ENCODE data around the gene MST1R. TPM values are rescaled to one million over a fixed set of nuclear protein-coding genes. Genes with fewer than 3 reads are reported as not detected.

MST1R gene
- total RNA-seq = 1 to 10 TPM; 3.0 to 3.4 TPM

DNA sequence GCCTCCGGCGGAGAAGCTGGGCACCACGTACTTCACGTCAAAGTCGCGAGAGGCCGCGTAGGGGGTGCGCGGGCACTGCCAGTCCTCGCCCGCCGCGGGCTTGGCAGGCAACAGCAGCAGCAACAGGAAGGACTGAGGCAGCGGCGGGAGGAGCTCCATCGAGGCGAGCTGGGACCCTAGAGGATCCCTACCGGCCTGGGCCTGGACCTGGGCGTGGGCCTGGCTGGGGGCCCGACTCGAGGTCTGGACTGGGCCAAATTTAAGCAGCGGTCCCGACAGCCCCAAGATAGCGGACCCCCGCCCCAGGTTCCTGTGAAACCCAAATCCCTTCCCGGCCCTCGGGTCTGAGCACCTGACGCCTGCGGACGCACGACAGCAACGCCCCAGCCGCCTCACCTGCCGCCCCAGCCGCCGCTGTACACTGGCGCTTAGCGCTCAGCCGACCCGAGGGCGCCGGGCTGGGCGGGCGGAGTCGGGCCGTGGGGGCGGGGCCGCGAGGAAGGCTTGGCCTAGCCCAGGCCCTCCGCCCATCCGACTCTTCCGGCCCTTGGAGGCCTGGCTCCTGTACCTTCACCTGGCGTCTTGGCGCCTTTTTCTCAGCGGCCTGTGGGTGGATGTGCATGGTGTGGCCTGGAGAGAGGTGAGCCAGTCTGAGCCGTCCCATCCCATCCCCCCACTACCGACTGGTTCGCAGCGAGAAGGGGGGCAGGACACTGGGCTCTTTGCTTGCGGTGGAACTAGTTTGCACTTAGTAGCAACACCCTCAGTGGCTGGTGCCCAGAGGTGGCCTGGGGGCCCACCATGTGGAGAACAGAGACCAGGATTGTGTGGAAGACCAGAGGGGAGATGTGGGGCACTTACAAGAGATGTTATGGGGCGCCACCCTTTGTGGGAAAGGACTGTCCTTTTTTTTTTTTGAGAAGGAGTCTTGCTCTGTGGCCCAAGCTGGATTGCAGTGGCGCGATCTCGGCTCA is at the start of gene MST1R:
Gene MST1R (minus strand): TSS at position 423 of the 974 bp plus-strand sequence. CDS start 264 bp downstream, at position 159.

DNA sequence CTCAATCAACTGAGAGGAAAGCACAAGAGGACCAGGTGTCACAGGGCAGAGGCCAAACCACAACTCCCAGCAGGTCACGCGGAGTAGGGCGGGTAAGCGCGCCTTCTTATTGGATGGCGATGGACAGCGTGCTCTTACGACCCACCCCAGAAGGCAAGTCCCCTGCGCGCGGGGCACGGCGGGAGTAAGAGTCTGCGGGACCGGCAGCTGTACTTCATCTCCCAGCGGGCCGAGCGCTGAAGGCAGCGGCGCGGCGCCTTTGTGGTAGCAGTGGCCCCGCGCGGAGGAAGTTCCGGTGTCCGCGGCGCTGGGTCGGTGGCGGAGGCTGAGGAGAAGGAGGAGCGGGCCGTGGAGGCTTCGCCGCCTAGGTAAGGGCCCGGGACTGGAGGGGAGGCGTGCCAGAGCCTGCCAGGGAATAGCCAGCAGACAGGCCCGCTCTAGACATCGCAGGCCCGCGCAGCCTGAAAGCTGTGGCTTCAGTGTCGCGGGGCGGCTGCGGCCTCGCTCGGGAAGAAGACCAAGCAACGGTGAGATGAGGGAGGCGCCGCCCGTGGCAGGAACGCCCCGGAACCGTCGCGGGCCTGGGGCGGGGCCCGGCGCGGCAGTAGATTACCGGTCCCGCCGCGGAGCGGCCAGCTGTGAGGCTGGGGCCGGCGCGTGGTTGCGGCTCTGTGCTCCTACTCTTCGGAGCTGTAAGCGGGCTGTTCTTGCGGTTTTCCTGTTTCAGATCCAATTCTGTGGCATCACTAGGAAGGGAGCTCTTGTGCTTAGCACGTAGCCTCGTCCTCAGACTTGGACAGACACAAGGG is 36.4 kb upstream of the MST1R start, which contains the start of gene RBM6:
Gene RBM6 (plus strand): TSS at position 293 of the 809 bp plus-strand sequence. CDS start 22,492 bp downstream, outside the sequence.

DNA sequence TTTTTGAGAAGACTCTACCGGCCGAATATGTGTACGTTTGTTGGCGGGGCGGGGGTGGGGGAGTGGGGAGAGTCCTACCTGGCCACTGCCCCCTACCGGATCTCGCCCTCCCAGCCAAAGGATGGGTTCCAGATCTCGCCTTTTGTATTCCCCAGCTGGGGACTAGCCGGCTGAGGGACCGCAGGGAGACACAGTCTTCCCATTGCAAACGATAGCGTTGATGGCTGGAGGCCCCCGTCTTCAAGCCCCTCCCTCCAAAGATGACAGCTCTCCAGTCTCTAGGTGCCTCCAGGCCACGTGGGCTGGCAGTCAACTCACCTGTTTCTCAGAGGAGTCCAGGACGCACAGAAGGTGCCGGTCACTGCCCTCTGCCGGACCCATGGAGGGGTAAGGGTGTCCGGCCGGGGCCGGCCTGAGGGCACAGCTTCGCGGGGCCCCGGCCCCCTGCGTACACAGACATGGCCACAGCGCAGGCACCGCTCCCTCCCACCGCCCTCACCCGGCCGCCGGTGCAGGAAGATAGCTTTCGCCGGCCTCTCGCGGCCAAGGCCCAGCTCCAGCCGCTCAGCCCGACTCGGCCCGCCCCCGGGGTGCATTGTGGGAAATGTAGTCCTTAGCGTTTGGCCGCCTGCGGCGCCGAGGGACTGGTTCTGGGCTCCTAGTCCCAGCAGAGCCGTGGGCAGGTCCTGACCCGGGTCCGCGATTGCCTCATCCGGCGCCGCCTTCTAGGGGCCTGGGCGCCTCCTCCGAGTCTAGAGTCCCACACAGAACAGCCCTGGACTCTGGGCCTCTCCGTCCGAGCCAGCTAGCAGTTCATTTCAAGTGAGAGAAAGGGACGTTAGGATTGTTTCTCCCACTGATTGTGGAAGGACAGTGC is 25.9 kb upstream of the MST1R start, which contains the start of gene MON1A:
Gene MON1A (minus strand): TSS at position 521 of the 877 bp plus-strand sequence. CDS start 16,465 bp downstream, outside the sequence.

DNA sequence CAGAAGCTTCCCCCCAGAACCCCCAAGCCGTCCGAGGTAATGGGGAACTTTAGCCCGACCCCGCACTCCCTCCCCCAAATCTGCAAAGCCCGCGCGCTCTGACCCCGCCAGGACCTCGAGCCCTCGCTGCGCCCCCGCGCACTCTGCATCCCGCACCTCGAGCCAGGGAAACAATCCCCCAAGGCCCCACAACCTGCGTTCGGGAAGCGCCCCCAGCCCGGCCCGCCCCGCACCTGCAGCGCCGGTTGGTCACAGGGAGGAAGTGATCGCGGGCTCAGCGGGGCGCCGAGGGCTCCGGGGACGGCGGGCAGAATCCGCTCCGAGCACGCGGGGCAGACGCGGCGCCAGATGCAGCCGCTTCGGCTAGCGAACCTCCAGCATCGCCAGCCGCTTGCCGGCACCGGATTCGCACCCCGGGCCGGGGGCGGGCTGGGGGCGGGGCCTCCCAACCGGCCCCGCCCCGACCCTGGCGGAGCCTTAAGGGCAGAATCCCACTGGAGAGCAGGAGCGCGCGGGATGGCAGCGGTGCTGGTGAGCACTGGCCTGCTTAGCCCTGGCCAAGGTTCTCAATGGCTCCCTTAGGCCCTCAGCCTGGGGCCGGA is 34.0 kb downstream of the MST1R start, which contains the start of gene CAMKV:
Gene CAMKV (minus strand): TSS at position 382 of the 602 bp plus-strand sequence. CDS start 7,518 bp downstream, outside the sequence.

DNA sequence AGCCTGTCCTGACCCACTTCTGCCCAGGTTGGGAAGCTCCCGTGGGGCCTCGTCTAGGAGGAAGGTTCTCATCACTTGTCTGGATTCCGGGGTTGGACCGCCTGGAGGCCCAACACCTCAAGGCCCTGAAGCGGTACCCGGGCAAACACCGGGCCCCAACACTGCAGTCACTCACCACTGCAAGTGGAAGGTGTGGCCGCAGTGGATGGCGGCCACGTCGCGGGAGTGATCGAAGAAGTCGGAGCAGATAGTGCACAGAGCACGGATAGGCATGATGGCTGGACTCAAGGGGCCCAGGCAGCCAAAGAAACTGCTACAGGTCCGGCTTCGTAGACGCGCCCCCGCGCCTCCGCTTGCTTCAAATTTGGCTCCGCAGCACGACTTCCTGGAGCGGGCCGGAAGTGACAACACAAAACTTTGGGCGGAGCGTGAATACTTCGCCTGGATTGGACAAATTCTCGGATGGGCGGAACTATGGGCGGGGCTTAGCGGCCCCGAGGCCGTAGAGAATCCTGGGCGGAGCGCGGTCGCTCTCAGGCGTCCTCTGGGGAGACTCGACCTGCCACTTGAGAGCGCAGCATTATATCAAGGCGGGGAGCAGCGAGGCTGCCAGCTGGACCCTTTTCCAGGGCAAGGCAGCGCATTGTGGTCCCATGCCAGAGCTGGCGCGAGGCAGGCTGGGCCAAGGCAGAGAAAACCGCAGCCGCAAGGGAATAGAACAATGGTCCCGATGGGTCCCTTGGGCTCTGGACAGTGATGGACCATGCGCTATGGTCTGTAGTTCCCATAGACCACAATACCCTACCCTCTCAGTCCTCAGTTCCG is 47.3 kb downstream of the MST1R start, which contains the start of gene TRAIP:
Gene TRAIP (minus strand): TSS at position 384 of the 825 bp plus-strand sequence. CDS start 111 bp downstream, at position 273.

Other genes with a start within 250 kb of the MST1R start
- gene APEH, start 229.5 kb downstream of the MST1R start, total RNA-seq = 100 to 1,000 TPM; 139 to 146 TPM
- gene MST1, start 214.4 kb downstream of the MST1R start, total RNA-seq = 1 to 10 TPM; 9.8 to 10.0 TPM
- gene RNF123, start 214.3 kb downstream of the MST1R start, total RNA-seq = 10 to 100 TPM; 44.7 to 52.3 TPM
- under 1 TPM in 1 of 2 experiments, not detected in 1; 0.19 TPM for gene AMIGO3, start 184.2 kb downstream of the MST1R start, total RNA-seq
- 10 to 100 TPM; 48.1 to 51.7 TPM for gene GMPPB, start 179.9 kb downstream of the MST1R start, total RNA-seq
- 10 to 100 TPM; 31.9 to 39.8 TPM for gene IP6K1, start 117.3 kb downstream of the MST1R start, total RNA-seq
- not detected for gene CDHR4, start 104.0 kb downstream of the MST1R start, total RNA-seq
- under 1 TPM; 0.45 to 0.46 TPM for gene INKA1, start 100.6 kb downstream of the MST1R start, total RNA-seq
- gene UBA7, start 89.9 kb downstream of the MST1R start, total RNA-seq = 100 to 1,000 TPM; 198 to 207 TPM
- 10 to 100 TPM; 17.4 to 18.5 TPM for gene TRAIP, start 47.3 kb downstream of the MST1R start, total RNA-seq
- gene CAMKV, start 34.0 kb downstream of the MST1R start, total RNA-seq = not detected
- gene MON1A, start 25.9 kb upstream of the MST1R start, total RNA-seq = 10 to 100 TPM in 1 of 2 experiments, 1 to 10 TPM in 1; 10.0 to 12.1 TPM
- 100 to 1,000 TPM; 108 to 111 TPM for gene RBM6, start 36.3 kb upstream of the MST1R start, total RNA-seq
- 100 to 1,000 TPM; 204 to 206 TPM for gene RBM5, start 185.0 kb upstream of the MST1R start, total RNA-seq

All from activated naive CD4-positive, alpha-beta T cell treated with anti-CD3 and anti-CD28 coated beads, Interleukin-2, amount 10 ng/mL, durations not matched to agents 5 hours and 36 hours (primary cell).